SU-DHL-6 (cell line): Measurements from ENCODE around the gene VEGFA.

ENCODE experiments used
- H2AFZ ChIP-seq: fragments of 200-600 bp; sonication (generic); 2 replicates; pipeline ENCODE4 v1.6.1; 2014; ENCODE audit warnings: low read depth, mild to moderate bottlenecking, moderate library complexity, mixed read lengths, antibody characterized with exemption, low read length; ENCODE audit not compliant: severe bottlenecking
- H3F3A ChIP-seq: fragments of 200-600 bp; shearing (Covaris generic); 2 replicates; pipeline ENCODE4 v1.6.0; 2016; ENCODE audit warnings: antibody characterized with exemption, mild to moderate bottlenecking; ENCODE audit not compliant: insufficient read depth
- H3K27ac ChIP-seq: fragments of 200-600 bp; sonication (generic); 2 replicates; pipeline ENCODE4 v1.5.1; 2016; ENCODE audit warnings: low read depth, mild to moderate bottlenecking, low read length, moderate library complexity, mixed read lengths
- H3K27me3 ChIP-seq: fragments of 200-600 bp; sonication (generic), shearing (Covaris generic); 2 replicates; pipeline ENCODE4 v1.6.0; 2014; ENCODE audit warnings: mild to moderate bottlenecking, low read length
- H3K36me3 ChIP-seq: fragments of 200-600 bp; sonication (generic); 2 replicates; pipeline ENCODE4 v1.6.1; 2014; ENCODE audit warnings: mild to moderate bottlenecking, low read length, mixed read lengths
- H3K4me2 ChIP-seq: fragments of 300-600, 200-600 bp; shearing (Covaris generic), sonication (generic); 2 replicates; pipeline ENCODE4 v1.6.0; 2014; ENCODE audit warnings: low read length, low read depth, mild to moderate bottlenecking; ENCODE audit not compliant: poor library complexity, severe bottlenecking
- H3K4me3 ChIP-seq: fragments of 200-600 bp; sonication (generic); 2 replicates; pipeline ENCODE4 v1.5.1; 2014; ENCODE audit warnings: antibody characterized with exemption, low read length, mild to moderate bottlenecking, mixed read lengths; ENCODE audit not compliant: insufficient read depth, poor library complexity, severe bottlenecking
- H3K79me2 ChIP-seq: fragments of 200-600 bp; sonication (generic); 2 replicates; pipeline ENCODE4 v1.6.1; 2014; ENCODE audit warnings: mild to moderate bottlenecking, low read length, moderate library complexity; ENCODE audit not compliant: insufficient read depth
- H3K9ac ChIP-seq: fragments of 200-600 bp; sonication (generic); 2 replicates; pipeline ENCODE4 v1.7.0; 2014; ENCODE audit warnings: mild to moderate bottlenecking, low read length
- H3K9me2 ChIP-seq: fragments of 200-600 bp; sonication (generic); replicated peaks from 2 replicates; pipeline ENCODE4 v1.6.1; 2014; ENCODE audit warnings: low read length; ENCODE audit not compliant: insufficient read depth
- H3K9me3 ChIP-seq: fragments of 200-600 bp; sonication (generic); 2 replicates; pipeline ENCODE4 v1.6.1; 2014; ENCODE audit warnings: low read length, mixed read lengths; ENCODE audit not compliant: insufficient read depth
- H4K20me1 ChIP-seq: fragments of 200-600 bp; sonication (generic); 2 replicates; pipeline ENCODE4 v1.6.1; 2014; ENCODE audit warnings: low read depth, mild to moderate bottlenecking, antibody characterized with exemption, low read length, moderate library complexity, mixed read lengths
- CTCF ChIP-seq: fragments of 200-600 bp; sonication (generic); IDR thresholded peaks from one replicate; pipeline ENCODE4 v1.5.1; 2017; ENCODE audit warnings: antibody characterized with exemption, mild to moderate bottlenecking, low read length, moderate library complexity; ENCODE audit not compliant: insufficient read depth, poor library complexity, severe bottlenecking
- EZH2phosphoT487 ChIP-seq: fragments of 200-600 bp; sonication (generic), shearing (Covaris generic); conservative IDR thresholded peaks from 2 replicates; pipeline ENCODE4 v1.6.1; 2018; ENCODE audit warnings: mild to moderate bottlenecking, antibody characterized with exemption, low read length, moderate library complexity, mixed read lengths

The VEGFA gene

GRCh38 chr6:43740961-43741764 is 28.8 kb upstream of the VEGFA start:
- no peaks in the 10 kb centered on the region for H3K79me2 ChIP-seq
- no peak overlapping the region for H3K4me3 ChIP-seq
- TF ChIP-seq EZH2phosphoT487 = no peak
- no peak for TF ChIP-seq CTCF
- H3K27ac ChIP-seq = no peak overlapping the region
- H3K9me2 ChIP-seq = no peaks in the 10 kb centered on the region
- no peaks in the 10 kb centered on the region for H4K20me1 ChIP-seq
- no peak overlapping the region for H3K4me2 ChIP-seq
- H3K9me3 ChIP-seq = no peaks in the 10 kb centered on the region
- H3F3A ChIP-seq = 0 out of 2 replicates have a peak, but pooled peaks cover 4% of the 10 kb centered on the region
- H3K27me3 ChIP-seq = no peaks in the 10 kb centered on the region
- no peaks in the 10 kb centered on the region for H3K36me3 ChIP-seq
- H2AFZ ChIP-seq = no peak overlapping the region
- H3K9ac ChIP-seq = no peak overlapping the region

- H3F3A ChIP-seq = 0 out of 2 replicates have a peak, but pooled peaks cover 4% of the 10 kb centered on the region
- no peak overlapping the region for H3K27ac ChIP-seq
- no peaks in the 10 kb centered on the region for H3K27me3 ChIP-seq
- no peak overlapping the region for H2AFZ ChIP-seq
- H3K9ac ChIP-seq = no peak overlapping the region
- H3K9me3 ChIP-seq = no peaks in the 10 kb centered on the region
- no peaks in the 10 kb centered on the region for H3K79me2 ChIP-seq
- H4K20me1 ChIP-seq = no peaks in the 10 kb centered on the region
- no peak overlapping the region for H3K4me3 ChIP-seq
- TF ChIP-seq CTCF = no peak
- no peak for TF ChIP-seq EZH2phosphoT487
- H3K36me3 ChIP-seq = no peaks in the 10 kb centered on the region
- no peaks in the 10 kb centered on the region for H3K9me2 ChIP-seq
- no peak overlapping the region for H3K4me2 ChIP-seq
These were observed 28.2 kb upstream of the VEGFA start for GRCh38 chr6:43741829-43742228.

GRCh38 chr6:43742285-43742684 is 27.7 kb upstream of the VEGFA start:
- Histone ChIP-seq H3F3A (0 out of 2 replicates have a peak, but pooled peaks cover 4% of the 10 kb centered on the region), H3K9me3 (no peaks in the 10 kb centered on the region), H3K9ac (no peak overlapping the region), H2AFZ (no peak overlapping the region), H4K20me1 (no peaks in the 10 kb centered on the region), H3K27me3 (no peaks in the 10 kb centered on the region), H3K4me2 (no peak overlapping the region), H3K9me2 (no peaks in the 10 kb centered on the region), H3K36me3 (no peaks in the 10 kb centered on the region), H3K27ac (no peak overlapping the region), H3K4me3 (no peak overlapping the region), H3K79me2 (no peaks in the 10 kb centered on the region)
- TF ChIP-seq CTCF (no peak), EZH2phosphoT487 (no peak)
